OCI-LY7 (cell line): Measurements from ENCODE around the gene NAXE. TPM values are rescaled to one million over a fixed set of nuclear protein-coding genes. Genes with fewer than 3 reads are reported as not detected.
A peak's percentile ranks its signal among the peaks of the same experiment; 100 is the strongest.
"Not testable (repeated sequence)": the region's sequence is repeated elsewhere in the genome, so short reads cannot be mapped to it uniquely, and the experiment has no call there.

Source experiments
- BruUV-seq: library from RNA; stranded (reverse); fragments of 400-500 nt; replicated peaks from 2 replicates; lab custom pipeline; 2021; lab: Mats Ljungman, UMichigan
- CTCF ChIA-PET: fragments of 300-600 bp; sonication (Branson Sonifier 250); formaldehyde crosslinking; loops from one replicate; lab custom pipeline; 2022; ENCODE audit warnings: antibody characterized with exemption; ENCODE audit not compliant: unreplicated experiment; lab: Charles Lee
- POLR2A ChIA-PET: fragments of 300-600 bp; sonication (Branson Sonifier 250); formaldehyde crosslinking; loops from one replicate; lab custom pipeline; 2022; ENCODE audit warnings: antibody characterized with exemption; lab: Charles Lee
- DNase-seq: peaks from one replicate; pipeline ENCODE4 v3.0.0-alpha.2; 2015; ENCODE audit warnings: low spot score
- H2AFZ ChIP-seq: fragments of 200-600 bp; sonication (generic), shearing (Covaris generic); 2 replicates; pipeline ENCODE4 v1.6.1; 2014; ENCODE audit warnings: mild to moderate bottlenecking, antibody characterized with exemption, low read length, moderate library complexity
- H3K27ac ChIP-seq: fragments of 200-600 bp; sonication (generic); 2 replicates; pipeline ENCODE4 v1.5.1; 2014; ENCODE audit warnings: mixed run types, low read depth, mild to moderate bottlenecking, moderate library complexity, low read length, inconsistent platforms; ENCODE audit not compliant: poor library complexity, severe bottlenecking
- H3K36me3 ChIP-seq: fragments of 200-600 bp; sonication (generic); 2 replicates; pipeline ENCODE4 v1.6.1; 2014; ENCODE audit warnings: mild to moderate bottlenecking, antibody characterized with exemption, low read length, moderate library complexity, mixed read lengths; ENCODE audit not compliant: insufficient read depth
- H3K4me1 ChIP-seq: fragments of 200-600 bp; sonication (generic); 2 replicates; pipeline ENCODE4 v1.5.1; 2014; ENCODE audit warnings: mild to moderate bottlenecking, low read length; ENCODE audit not compliant: insufficient read depth, poor library complexity, severe bottlenecking
- H3K4me2 ChIP-seq: fragments of 200-600 bp; sonication (generic); 2 replicates; pipeline ENCODE4 v1.6.1; 2014; ENCODE audit warnings: mild to moderate bottlenecking, low read length
- H3K4me3 ChIP-seq: fragments of 200-600 bp; sonication (generic); 2 replicates; pipeline ENCODE4 v1.5.1; 2014; ENCODE audit warnings: mild to moderate bottlenecking, low read depth, low read length; ENCODE audit not compliant: poor library complexity, severe bottlenecking
- H3K79me2 ChIP-seq: fragments of 200-600 bp; sonication (generic); 2 replicates; pipeline ENCODE4 v1.6.1; 2016; ENCODE audit warnings: low read depth, mild to moderate bottlenecking, low read length, moderate library complexity, mixed read lengths; ENCODE audit not compliant: insufficient read depth
- H3K9me2 ChIP-seq: fragments of 200-600 bp; sonication (generic); 2 replicates; pipeline ENCODE4 v1.6.1; 2016; ENCODE audit warnings: mild to moderate bottlenecking, low read length, mixed read lengths; ENCODE audit not compliant: insufficient read depth
- H3K9me3 ChIP-seq: fragments of 200-600 bp; sonication (generic); 2 replicates; pipeline ENCODE4 v1.6.1; 2014; ENCODE audit warnings: mild to moderate bottlenecking, mixed run types, low read length, mixed read lengths
- H4K20me1 ChIP-seq: fragments of 200-600 bp; sonication (generic); 2 replicates; pipeline ENCODE4 v1.6.1; 2014; ENCODE audit warnings: mild to moderate bottlenecking, antibody characterized with exemption, low read length, moderate library complexity, mixed read lengths; ENCODE audit not compliant: insufficient read depth
- EZH2phosphoT487 ChIP-seq: fragments of 200-600 bp; sonication (generic); IDR thresholded peaks from 2 replicates; pipeline ENCODE4 v1.6.1; 2018; ENCODE audit warnings: low read depth, borderline replicate concordance, mild to moderate bottlenecking, mixed run types, antibody characterized with exemption, low read length, moderate library complexity, mixed read lengths
- intact Hi-C: fragments of 100-400 bp; cut with micrococcal nuclease; formaldehyde crosslinking; loops from one replicate; pipeline ENCODE4 v1.10.0; 2022; ENCODE audit not compliant: unreplicated experiment
- total RNA-seq, 2 experiments: library from RNA; depleted of rRNA in 1 of 2; stranded (reverse); fragments of >200 nt in 1 of 2; shearing (Covaris generic) in 1 of 2; gene quantifications; 2 replicates each; pipeline ENCODE4 v1.2.3, GENCODE V29; 2014 to 2022
- TF ChIP-seq, protein P1 (sequence below): fragments of 200-600 bp; sonication (generic); conservative IDR thresholded peaks from 2 replicates; pipeline ENCODE4 v1.5.1; 2014; ENCODE audit warnings: mild to moderate bottlenecking, antibody characterized with exemption, low read length, moderate library complexity, mixed read lengths

NAXE gene
- total RNA-seq, 2 experiments from 2014 or later = 61.1 to 71.6 TPM

DNA sequence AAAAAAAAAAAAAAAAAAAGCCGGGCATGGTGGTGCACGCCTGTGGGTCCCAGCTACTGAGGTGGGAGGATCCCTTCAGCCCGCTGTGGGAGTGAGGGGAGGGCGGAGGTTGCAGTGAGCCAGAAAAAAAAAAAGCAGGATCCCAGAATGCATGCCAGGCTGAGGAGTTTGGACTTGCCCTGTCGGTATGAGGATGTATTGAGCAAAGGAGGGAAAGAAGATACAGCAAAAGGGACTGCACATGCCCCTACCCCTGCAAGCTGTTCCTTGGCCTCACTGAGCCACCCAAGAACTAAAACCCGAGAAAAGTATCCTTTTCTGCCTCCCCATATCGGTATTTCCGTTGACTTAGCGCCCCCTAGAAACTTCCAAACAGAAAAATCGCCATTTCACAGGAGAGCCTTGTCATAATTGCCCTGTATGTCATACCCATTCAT lies 11.0 kb downstream of the NAXE start:
- no peaks in the 10 kb centered on the region for H4K20me1 ChIP-seq
- peaks cover 34% of the 10 kb centered on the region for H3K4me1 ChIP-seq
- peaks cover 22% of the 10 kb centered on the region for H3K36me3 ChIP-seq
- peak overlapping the region; percentile 78 for H3K4me3 ChIP-seq
- no TSS peak for BruUV-seq
- peak overlapping the region; percentile 91 for H3K4me2 ChIP-seq
- ChIA-PET CTCF (interaction anchor here (1.4 kb wide), 1 partner anchor 11 kb away, joined by 4 read pairs; the partner anchor contains the start of gene NAXE), POLR2A (interaction anchor here (0.6 to 4.7 kb wide), 5 partner anchors 11 to 510 kb away, joined by 3 to 27 read pairs (median 3); partner anchors contain the start of gene NAXE)
- intact Hi-C loops = no loop called here
- H3K9me2 ChIP-seq = no peaks in the 10 kb centered on the region
- peak overlapping the region; percentile 97; the same call in 1 of the 2 replicates for H2AFZ ChIP-seq
- peak overlapping the region; percentile 69 for H3K27ac ChIP-seq
- TF ChIP-seq, protein P1, sequence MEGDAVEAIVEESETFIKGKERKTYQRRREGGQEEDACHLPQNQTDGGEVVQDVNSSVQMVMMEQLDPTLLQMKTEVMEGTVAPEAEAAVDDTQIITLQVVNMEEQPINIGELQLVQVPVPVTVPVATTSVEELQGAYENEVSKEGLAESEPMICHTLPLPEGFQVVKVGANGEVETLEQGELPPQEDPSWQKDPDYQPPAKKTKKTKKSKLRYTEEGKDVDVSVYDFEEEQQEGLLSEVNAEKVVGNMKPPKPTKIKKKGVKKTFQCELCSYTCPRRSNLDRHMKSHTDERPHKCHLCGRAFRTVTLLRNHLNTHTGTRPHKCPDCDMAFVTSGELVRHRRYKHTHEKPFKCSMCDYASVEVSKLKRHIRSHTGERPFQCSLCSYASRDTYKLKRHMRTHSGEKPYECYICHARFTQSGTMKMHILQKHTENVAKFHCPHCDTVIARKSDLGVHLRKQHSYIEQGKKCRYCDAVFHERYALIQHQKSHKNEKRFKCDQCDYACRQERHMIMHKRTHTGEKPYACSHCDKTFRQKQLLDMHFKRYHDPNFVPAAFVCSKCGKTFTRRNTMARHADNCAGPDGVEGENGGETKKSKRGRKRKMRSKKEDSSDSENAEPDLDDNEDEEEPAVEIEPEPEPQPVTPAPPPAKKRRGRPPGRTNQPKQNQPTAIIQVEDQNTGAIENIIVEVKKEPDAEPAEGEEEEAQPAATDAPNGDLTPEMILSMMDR = peak; percentile 89
- no peak for TF ChIP-seq EZH2phosphoT487
- H3K9me3 ChIP-seq = no peaks in the 10 kb centered on the region
- peaks cover 40% of the 10 kb centered on the region for H3K79me2 ChIP-seq
- DNase-seq = peak; percentile 73

DNA sequence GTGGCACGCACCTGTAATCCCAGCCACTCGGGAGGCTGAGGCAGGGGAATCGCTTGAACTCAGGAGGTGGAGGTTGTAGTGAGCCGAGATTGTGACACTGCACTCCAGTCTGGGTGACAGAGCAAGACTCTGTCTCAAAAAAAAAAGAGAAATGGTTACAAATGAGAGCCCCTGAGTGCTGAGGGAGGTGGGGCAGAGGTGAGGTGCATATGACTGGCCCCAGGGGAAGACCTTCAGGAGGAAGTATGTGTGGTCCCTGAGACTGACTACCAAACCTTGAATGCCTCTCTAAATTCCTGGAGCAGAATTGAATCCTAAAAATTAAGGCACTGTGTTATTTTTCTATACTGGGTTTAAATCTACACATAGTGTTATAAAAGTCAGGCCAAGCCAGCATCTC lies 15.8 kb downstream of the NAXE start:
- intact Hi-C loops, BruUV-seq, H4K20me1 ChIP-seq, H2AFZ ChIP-seq, CTCF ChIA-PET, H3K79me2 ChIP-seq, H3K9me2 ChIP-seq, H3K36me3 ChIP-seq, H3K9me3 ChIP-seq, POLR2A ChIA-PET, H3K4me3 ChIP-seq, H3K27ac ChIP-seq: not testable (repeated sequence)
- peak overlapping the region; percentile 10; the same call in 1 of the 2 replicates for H3K4me2 ChIP-seq
- peak; percentile 37 for DNase-seq
- peaks cover 33% of the 10 kb centered on the region for H3K4me1 ChIP-seq

DNA sequence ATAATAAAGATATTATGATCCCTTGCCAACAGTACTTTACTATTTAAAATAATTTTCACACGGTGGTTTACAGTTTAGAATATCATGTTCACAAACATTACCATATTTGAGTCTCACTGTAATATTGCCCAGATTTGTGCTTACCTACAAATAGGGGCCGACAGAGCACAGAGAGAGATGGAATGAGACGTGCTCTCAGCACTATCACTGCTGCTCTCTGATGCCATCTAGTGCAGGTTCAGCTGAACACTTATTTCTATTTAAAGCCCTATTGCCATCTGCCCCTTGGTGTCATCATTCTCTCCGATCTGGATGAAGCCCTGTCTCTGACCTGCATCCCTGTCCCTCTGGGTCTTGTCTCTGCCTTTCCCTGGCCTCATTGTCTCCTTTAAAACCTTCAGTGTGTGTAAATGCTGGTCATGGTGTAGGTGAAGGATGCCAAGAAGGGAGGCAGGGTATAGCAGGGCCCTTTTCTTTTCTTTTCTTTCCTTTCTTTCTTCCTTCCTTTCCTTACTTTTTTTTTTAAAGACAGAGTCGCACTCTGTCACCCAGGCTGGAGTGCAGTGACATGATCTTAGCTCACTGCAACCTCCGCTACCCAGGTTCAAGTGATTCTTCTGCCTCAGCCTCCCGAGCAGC lies 16.6 kb downstream of the NAXE start:
- Histone ChIP-seq H4K20me1 (no peaks in the 10 kb centered on the region), H3K9me2 (no peaks in the 10 kb centered on the region), H3K4me2 (peak overlapping the region; percentile 19), H3K27ac (no peak overlapping the region), H3K36me3 (no peaks in the 10 kb centered on the region), H2AFZ (no peak overlapping the region), H3K9me3 (no peaks in the 10 kb centered on the region), H3K79me2 (no peaks in the 10 kb centered on the region), H3K4me1 (peaks cover 25% of the 10 kb centered on the region), H3K4me3 (no peak overlapping the region)
- intact Hi-C loops = loop anchor here (1.0 to 2.0 kb wide), 5 partner anchors 24 to 223 kb away; no protein-coding TSS in a partner anchor
- no peak for TF ChIP-seq EZH2phosphoT487
- TF ChIP-seq, protein P1 = peak; percentile 91
- BruUV-seq = no TSS peak
- POLR2A ChIA-PET = interaction anchor here (0.9 kb wide), 2 partner anchors 17 to 162 kb away, joined by 3 read pairs; partner anchors contain the start of gene NAXE
- DNase-seq = peak; percentile 87
- CTCF ChIA-PET = interaction anchor here (1.0 kb wide), 3 partner anchors 9 to 17 kb away, joined by 3 to 4 read pairs (median 3); no protein-coding TSS in a partner anchor
